Measurements from ENCODE around the gene KANK2. TPM values are rescaled to one million over a fixed set of nuclear protein-coding genes. Genes with fewer than 3 reads are reported as not detected.

KANK2 gene
- total RNA-seq, 5 donors from 2014 or later (not counting 1 experiment from before 2014, with no cell fraction given), result 0.68 to 1.9 (median 1.2) TPM

- no peaks in the 10 kb centered on the region for H3K9me3 ChIP-seq
- no peaks in the 10 kb centered on the region for H3K4me1 ChIP-seq (ENCODE audit: control insufficient read depth in 1 of 2, extremely low read depth in 1 of 2, insufficient read depth in 2 of 2, low read length in 2 of 2)
- CTCF ChIA-PET, result interaction anchor here in 1 of 2 donors (0.6 kb wide), 1 partner anchor 24 kb away, joined by 3 read pairs; no protein-coding TSS in a partner anchor
- 82% methylated on average over 5 of the region's 6 CpGs for WGBS (ENCODE audit: insufficient coverage)
- H3K4me1 Mint-ChIP-seq, result no peaks in the 10 kb centered on the region
- H3K36me3 ChIP-seq (ENCODE audit: control insufficient read depth in 2 of 2, extremely low read depth in 1 of 2, insufficient read depth in 1 of 2, low read length in 1 of 2), result no peaks in the 10 kb centered on the region
- no peaks in the 10 kb centered on the region for H3K36me3 Mint-ChIP-seq
- H3K27me3 Mint-ChIP-seq, result no peaks in the 10 kb centered on the region
- peaks cover 0 to 4% of the 10 kb centered on the region in 2 experiments for H3K27me3 ChIP-seq (replicated peaks in 1 of 2; ENCODE audit: control insufficient read depth in 2 of 2, extremely low read depth in 1 of 2, insufficient read depth in 2 of 2, low read length in 1 of 2)
- no peak overlapping the region for H3K27ac ChIP-seq (ENCODE audit: low read length)
- DNase-seq (no peak), ATAC-seq (replicated peaks in 1 of 4) (no peak)
- no peak overlapping the region for H3K27ac Mint-ChIP-seq
- H3K9me3 Mint-ChIP-seq, result no peaks in the 10 kb centered on the region
- POLR2A ChIA-PET, result no interaction called here
- no peak overlapping the region for H3K4me3 ChIP-seq (ENCODE audit: control insufficient read depth in 1 of 2, extremely low read depth in 1 of 2, low read length in 1 of 2)
- no peak overlapping the region for H3K4me3 Mint-ChIP-seq
Observed at GRCh38 chr19:11172576-11172975, 24.8 kb downstream of the KANK2 start.

- Histone ChIP-seq H3K27me3 (replicated peaks in 1 of 2; ENCODE audit: control insufficient read depth in 2 of 2, extremely low read depth in 1 of 2, insufficient read depth in 2 of 2, low read length in 1 of 2) (peaks cover 0 to 10% of the 10 kb centered on the region in 2 experiments), H3K27ac (ENCODE audit: low read length) (no peak overlapping the region), H3K4me1 (ENCODE audit: control insufficient read depth in 1 of 2, extremely low read depth in 1 of 2, insufficient read depth in 2 of 2, low read length in 2 of 2) (no peaks in the 10 kb centered on the region), H3K36me3 (ENCODE audit: control insufficient read depth in 2 of 2, extremely low read depth in 1 of 2, insufficient read depth in 1 of 2, low read length in 1 of 2) (no peaks in the 10 kb centered on the region), H3K4me3 (ENCODE audit: control insufficient read depth in 1 of 2, extremely low read depth in 1 of 2, low read length in 1 of 2) (no peak overlapping the region), H3K9me3 (no peaks in the 10 kb centered on the region)
- no peak overlapping the region for H3K27ac Mint-ChIP-seq
- CTCF ChIA-PET, result no interaction called here
- no peaks in the 10 kb centered on the region for H3K9me3 Mint-ChIP-seq
- POLR2A ChIA-PET, result no interaction called here
- no peaks in the 10 kb centered on the region for H3K36me3 Mint-ChIP-seq
- H3K4me1 Mint-ChIP-seq, result no peaks in the 10 kb centered on the region
- no peaks in the 10 kb centered on the region for H3K27me3 Mint-ChIP-seq
- WGBS (ENCODE audit: insufficient coverage), result no CpG with 5 or more reads among the region's 5 CpGs
- DNase-seq (no peak), ATAC-seq (replicated peaks in 1 of 4) (no peak)
- H3K4me3 Mint-ChIP-seq, result no peak overlapping the region
Observed at GRCh38 chr19:11171144-11171543, 26.2 kb downstream of the KANK2 start.

GRCh38 chr19:11169896-11170678 is 27.3 kb downstream of the KANK2 start:
- peaks cover 0 to 10% of the 10 kb centered on the region in 2 experiments for H3K27me3 ChIP-seq (replicated peaks in 1 of 2; ENCODE audit: control insufficient read depth in 2 of 2, extremely low read depth in 1 of 2, insufficient read depth in 2 of 2, low read length in 1 of 2)
- no peak overlapping the region for H3K4me3 ChIP-seq (ENCODE audit: control insufficient read depth in 1 of 2, extremely low read depth in 1 of 2, low read length in 1 of 2)
- DNase-seq (no peak), ATAC-seq (replicated peaks in 1 of 4) (no peak)
- POLR2A ChIA-PET, result no interaction called here
- H3K9me3 ChIP-seq, result no peaks in the 10 kb centered on the region
- no peaks in the 10 kb centered on the region for H3K27me3 Mint-ChIP-seq
- no peak overlapping the region for H3K27ac Mint-ChIP-seq
- H3K4me1 Mint-ChIP-seq, result no peaks in the 10 kb centered on the region
- CTCF ChIA-PET, result no interaction called here
- H3K27ac ChIP-seq (ENCODE audit: low read length), result no peak overlapping the region
- H3K9me3 Mint-ChIP-seq, result no peaks in the 10 kb centered on the region
- H3K36me3 Mint-ChIP-seq, result no peaks in the 10 kb centered on the region
- H3K36me3 ChIP-seq (ENCODE audit: control insufficient read depth in 2 of 2, extremely low read depth in 1 of 2, insufficient read depth in 1 of 2, low read length in 1 of 2), result no peaks in the 10 kb centered on the region
- H3K4me3 Mint-ChIP-seq, result no peak overlapping the region
- WGBS (ENCODE audit: insufficient coverage), result 91% methylated on average over 26 of the region's 31 CpGs
- H3K4me1 ChIP-seq (ENCODE audit: control insufficient read depth in 1 of 2, extremely low read depth in 1 of 2, insufficient read depth in 2 of 2, low read length in 2 of 2), result no peaks in the 10 kb centered on the region

GRCh38 chr19:11168568-11168967 is 28.8 kb downstream of the KANK2 start:
- Mint-ChIP-seq H3K4me1 (no peaks in the 10 kb centered on the region), H3K36me3 (no peaks in the 10 kb centered on the region), H3K4me3 (no peak overlapping the region), H3K27me3 (no peaks in the 10 kb centered on the region), H3K27ac (no peak overlapping the region), H3K9me3 (no peaks in the 10 kb centered on the region)
- WGBS (ENCODE audit: insufficient coverage), result 89% methylated on average over 7 of the region's 7 CpGs
- H3K4me3 ChIP-seq (ENCODE audit: control insufficient read depth in 1 of 2, extremely low read depth in 1 of 2, low read length in 1 of 2), result no peak overlapping the region
- DNase-seq (no peak), ATAC-seq (replicated peaks in 1 of 4) (no peak)
- POLR2A ChIA-PET, result no interaction called here
- H3K36me3 ChIP-seq (ENCODE audit: control insufficient read depth in 2 of 2, extremely low read depth in 1 of 2, insufficient read depth in 1 of 2, low read length in 1 of 2), result no peaks in the 10 kb centered on the region
- H3K27me3 ChIP-seq (replicated peaks in 1 of 2; ENCODE audit: control insufficient read depth in 2 of 2, extremely low read depth in 1 of 2, insufficient read depth in 2 of 2, low read length in 1 of 2), result peaks cover 0 to 15% of the 10 kb centered on the region in 2 experiments
- no peaks in the 10 kb centered on the region for H3K4me1 ChIP-seq (ENCODE audit: control insufficient read depth in 1 of 2, extremely low read depth in 1 of 2, insufficient read depth in 2 of 2, low read length in 2 of 2)
- H3K27ac ChIP-seq (ENCODE audit: low read length), result no peak overlapping the region
- CTCF ChIA-PET, result no interaction called here
- no peaks in the 10 kb centered on the region for H3K9me3 ChIP-seq

- no peaks in the 10 kb centered on the region for H3K36me3 ChIP-seq (ENCODE audit: control insufficient read depth in 2 of 2, extremely low read depth in 1 of 2, insufficient read depth in 1 of 2, low read length in 1 of 2)
- H3K4me3 ChIP-seq (ENCODE audit: control insufficient read depth in 1 of 2, extremely low read depth in 1 of 2, low read length in 1 of 2), result no peak overlapping the region
- Mint-ChIP-seq H3K9me3 (no peaks in the 10 kb centered on the region), H3K36me3 (no peaks in the 10 kb centered on the region), H3K4me3 (no peak overlapping the region), H3K27me3 (no peaks in the 10 kb centered on the region), H3K27ac (no peak overlapping the region), H3K4me1 (no peaks in the 10 kb centered on the region)
- H3K9me3 ChIP-seq, result no peaks in the 10 kb centered on the region
- H3K27ac ChIP-seq (ENCODE audit: low read length), result no peak overlapping the region
- ChIA-PET CTCF (interaction anchor here in 1 of 2 donors (0.5 to 0.7 kb wide), 2 partner anchors 53 to 97 kb away, joined by 3 to 4 read pairs; no protein-coding TSS in a partner anchor), POLR2A (no interaction called here)
- H3K27me3 ChIP-seq (replicated peaks in 1 of 2; ENCODE audit: control insufficient read depth in 2 of 2, extremely low read depth in 1 of 2, insufficient read depth in 2 of 2, low read length in 1 of 2), result peaks cover 0 to 18% of the 10 kb centered on the region in 2 experiments
- WGBS (ENCODE audit: insufficient coverage), result 89% methylated on average over 24 of the region's 26 CpGs
- no peaks in the 10 kb centered on the region for H3K4me1 ChIP-seq (ENCODE audit: control insufficient read depth in 1 of 2, extremely low read depth in 1 of 2, insufficient read depth in 2 of 2, low read length in 2 of 2)
- no peak for ATAC-seq (replicated peaks in 1 of 4)
- no peak for DNase-seq
Observed at GRCh38 chr19:11166281-11167142, 30.8 kb downstream of the KANK2 start.

GRCh38 chr19:11165486-11166030 is 31.8 kb downstream of the KANK2 start:
- no peaks in the 10 kb centered on the region for H3K4me1 ChIP-seq (ENCODE audit: control insufficient read depth in 1 of 2, extremely low read depth in 1 of 2, insufficient read depth in 2 of 2, low read length in 2 of 2)
- no peak overlapping the region for H3K27ac ChIP-seq (ENCODE audit: low read length)
- H3K9me3 ChIP-seq, result no peaks in the 10 kb centered on the region
- Mint-ChIP-seq H3K4me1 (no peaks in the 10 kb centered on the region), H3K4me3 (no peak overlapping the region), H3K27ac (no peak overlapping the region), H3K36me3 (no peaks in the 10 kb centered on the region), H3K9me3 (no peaks in the 10 kb centered on the region), H3K27me3 (no peaks in the 10 kb centered on the region)
- 83% methylated on average over 7 of the region's 13 CpGs for WGBS (ENCODE audit: insufficient coverage)
- H3K36me3 ChIP-seq (ENCODE audit: control insufficient read depth in 2 of 2, extremely low read depth in 1 of 2, insufficient read depth in 1 of 2, low read length in 1 of 2), result no peaks in the 10 kb centered on the region
- peaks cover 0 to 18% of the 10 kb centered on the region in 2 experiments for H3K27me3 ChIP-seq (replicated peaks in 1 of 2; ENCODE audit: control insufficient read depth in 2 of 2, extremely low read depth in 1 of 2, insufficient read depth in 2 of 2, low read length in 1 of 2)
- DNase-seq (no peak), ATAC-seq (replicated peaks in 1 of 4) (no peak)
- POLR2A ChIA-PET, result no interaction called here
- CTCF ChIA-PET, result interaction anchor here in 1 of 2 donors (0.5 kb wide), 1 partner anchor 96 kb away, joined by 4 read pairs; no protein-coding TSS in a partner anchor
- no peak overlapping the region for H3K4me3 ChIP-seq (ENCODE audit: control insufficient read depth in 1 of 2, extremely low read depth in 1 of 2, low read length in 1 of 2)

Data from T-cell (primary cell).